ENCODE results near the gene SLC9A3.

- TF ChIP-seq, protein P1, sequence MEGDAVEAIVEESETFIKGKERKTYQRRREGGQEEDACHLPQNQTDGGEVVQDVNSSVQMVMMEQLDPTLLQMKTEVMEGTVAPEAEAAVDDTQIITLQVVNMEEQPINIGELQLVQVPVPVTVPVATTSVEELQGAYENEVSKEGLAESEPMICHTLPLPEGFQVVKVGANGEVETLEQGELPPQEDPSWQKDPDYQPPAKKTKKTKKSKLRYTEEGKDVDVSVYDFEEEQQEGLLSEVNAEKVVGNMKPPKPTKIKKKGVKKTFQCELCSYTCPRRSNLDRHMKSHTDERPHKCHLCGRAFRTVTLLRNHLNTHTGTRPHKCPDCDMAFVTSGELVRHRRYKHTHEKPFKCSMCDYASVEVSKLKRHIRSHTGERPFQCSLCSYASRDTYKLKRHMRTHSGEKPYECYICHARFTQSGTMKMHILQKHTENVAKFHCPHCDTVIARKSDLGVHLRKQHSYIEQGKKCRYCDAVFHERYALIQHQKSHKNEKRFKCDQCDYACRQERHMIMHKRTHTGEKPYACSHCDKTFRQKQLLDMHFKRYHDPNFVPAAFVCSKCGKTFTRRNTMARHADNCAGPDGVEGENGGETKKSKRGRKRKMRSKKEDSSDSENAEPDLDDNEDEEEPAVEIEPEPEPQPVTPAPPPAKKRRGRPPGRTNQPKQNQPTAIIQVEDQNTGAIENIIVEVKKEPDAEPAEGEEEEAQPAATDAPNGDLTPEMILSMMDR (IDR thresholded peaks at IDR 0.05): no peak
- no peak for TF ChIP-seq ZFX (IDR thresholded peaks at IDR 0.05; ENCODE audit: borderline replicate concordance)
Observed at GRCh38 chr5:463301-463700, 60.9 kb downstream of the SLC9A3 start.

All from 22Rv1 (cell line).